CD8-positive, alpha-beta memory T cell (primary cell): Measurements from ENCODE around the gene PSMB11. TPM values are rescaled to one million over a fixed set of nuclear protein-coding genes. Genes with fewer than 3 reads are reported as not detected.
A peak's percentile ranks its signal among the peaks of the same experiment; 100 is the strongest.

Source experiments
- CTCF ChIA-PET: fragments of 350-600 bp; sonication (Branson Sonifier 250); formaldehyde crosslinking; loops from one replicate; lab custom pipeline; 2021; ENCODE audit warnings: antibody characterized with exemption; lab: Charles Lee
- POLR2A ChIA-PET: fragments of 350-600 bp; sonication (Branson Sonifier 250); formaldehyde crosslinking; loops from one replicate; lab custom pipeline; 2021; ENCODE audit warnings: antibody characterized with exemption; lab: Charles Lee
- DNase-seq, 5 donors: peaks; one replicate each; pipeline versions ENCODE4 v3.0.0 to v3.0.0-alpha.2; 2020 to 2022; ENCODE audit warnings: mixed read lengths in 1 of 5
- H3K27ac ChIP-seq: one replicate; pipeline ENCODE4 v1.7.0; 2013; ENCODE audit warnings: low read depth, mild to moderate bottlenecking, low read length, moderate library complexity
- H3K27me3 ChIP-seq: 2 replicates; pipeline ENCODE4 v1.7.0; 2013; ENCODE audit warnings: low read length, mild to moderate bottlenecking; ENCODE audit not compliant: insufficient read depth, poor library complexity, severe bottlenecking
- H3K36me3 ChIP-seq: 2 replicates; pipeline ENCODE4 v1.7.0; 2013; ENCODE audit warnings: mild to moderate bottlenecking, low read length, moderate library complexity; ENCODE audit not compliant: insufficient read depth
- H3K4me1 ChIP-seq: 2 replicates; pipeline ENCODE4 v1.7.0; 2013; ENCODE audit warnings: mild to moderate bottlenecking, low read length, moderate library complexity; ENCODE audit not compliant: insufficient read depth
- H3K4me3 ChIP-seq: 2 replicates; pipeline ENCODE4 v1.7.0; 2013; ENCODE audit warnings: mild to moderate bottlenecking, low read length
- H3K9me3 ChIP-seq: 2 replicates; pipeline ENCODE4 v1.7.0; 2013; ENCODE audit warnings: mild to moderate bottlenecking, low read length
- H3K27ac Mint-ChIP-seq, 8 donors: one replicate each; pipeline ENCODE4 v1.8.0; 2020 to 2021; ENCODE audit warnings: mixed read lengths in 8 of 8, mild to moderate bottlenecking in 6 of 8, inconsistent platforms in 3 of 8, moderate library complexity in 3 of 8
- H3K27me3 Mint-ChIP-seq, 2 donors: one replicate each; pipeline ENCODE4 v1.8.0; 2020 to 2021; ENCODE audit warnings: mixed read lengths in 2 of 2, mild to moderate bottlenecking in 1 of 2, moderate library complexity in 1 of 2
- H3K36me3 Mint-ChIP-seq, 3 donors: one replicate each; pipeline ENCODE4 v1.8.0; 2020 to 2021; ENCODE audit warnings: mixed read lengths in 3 of 3, inconsistent platforms in 1 of 3, mild to moderate bottlenecking in 1 of 3
- H3K4me1 Mint-ChIP-seq, 3 donors: one replicate each; pipeline ENCODE4 v1.8.0; 2020 to 2021; ENCODE audit warnings: mixed read lengths in 3 of 3, inconsistent platforms in 1 of 3, mild to moderate bottlenecking in 1 of 3
- H3K4me3 Mint-ChIP-seq, 7 donors: one replicate each; pipeline ENCODE4 v1.8.0; 2020 to 2021; ENCODE audit warnings: mixed read lengths in 7 of 7, mild to moderate bottlenecking in 6 of 7, moderate library complexity in 4 of 7, inconsistent platforms in 2 of 7
- H3K9me3 Mint-ChIP-seq, 5 donors: one replicate each; pipeline ENCODE4 v1.8.0; 2020 to 2022; ENCODE audit warnings: mixed read lengths in 5 of 5, mild to moderate bottlenecking in 3 of 5, moderate library complexity in 2 of 5, inconsistent platforms in 1 of 5
- polyA plus RNA-seq: library from polyadenylated mRNA; unstranded; fragments of 300-500 nt; fragmentation: Illumina TruSeq; gene quantifications from one replicate; pipeline ENCODE4 v1.2.3, GENCODE V29; 2021
- total RNA-seq, 2 experiments: library from RNA; stranded (reverse); gene quantifications; one replicate each; pipeline ENCODE4 v1.2.3, GENCODE V29; 2021

Gene PSMB11
- total and polyA plus RNA-seq, 3 experiments from 2014 or later: not detected

DNA sequence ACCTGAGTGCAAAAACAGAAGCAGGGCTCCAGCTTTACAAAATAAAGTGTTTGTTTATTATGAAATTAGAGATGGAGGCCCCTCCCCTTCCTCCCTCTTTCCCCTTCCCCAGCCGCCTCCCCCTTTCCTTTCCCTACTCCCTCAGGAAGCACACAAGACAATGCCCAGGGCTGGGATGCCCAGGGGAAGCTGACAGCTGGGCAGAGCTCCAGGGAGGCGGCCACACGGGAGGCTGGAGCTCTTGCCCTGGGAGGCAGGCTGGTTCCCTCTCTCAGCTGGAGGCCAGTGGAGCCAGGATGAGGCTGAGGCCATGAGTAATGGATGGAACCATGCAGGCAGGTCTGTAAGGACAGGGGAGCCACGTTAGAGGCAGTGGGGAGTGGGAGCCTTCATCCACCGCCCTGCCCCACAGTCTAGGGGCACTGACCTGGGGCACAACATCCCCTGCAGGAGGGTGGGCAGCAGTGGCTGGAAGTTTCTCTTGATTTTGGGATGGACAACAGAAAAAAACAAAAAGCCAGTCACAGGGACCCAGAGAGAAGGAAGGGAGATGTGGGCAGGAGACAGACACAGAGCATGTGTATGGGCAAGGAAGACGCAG is 5.1 kb downstream of the PSMB11 start:
- Mint-ChIP-seq H3K9me3 (no peaks in the 10 kb centered on the region), H3K4me3 (no peak overlapping the region), H3K4me1 (no peaks in the 10 kb centered on the region), H3K27ac (no peak overlapping the region), H3K27me3 (peaks cover 2 to 8% of the 10 kb centered on the region in 2 donors), H3K36me3 (no peaks in the 10 kb centered on the region)
- DNase-seq: no peak
- POLR2A ChIA-PET: no interaction called here
- CTCF ChIA-PET: interaction anchor here (1.3 to 1.8 kb wide), 2 partner anchors 11 to 53 kb away, joined by 3 to 4 read pairs; partner anchors contain the start of gene CDH24
- no peak overlapping the region for H3K27ac ChIP-seq
- no peak overlapping the region for H3K4me3 ChIP-seq
- no peaks in the 10 kb centered on the region for H3K27me3 ChIP-seq
- H3K36me3 ChIP-seq: no peaks in the 10 kb centered on the region
- H3K9me3 ChIP-seq: no peaks in the 10 kb centered on the region
- no peaks in the 10 kb centered on the region for H3K4me1 ChIP-seq

DNA sequence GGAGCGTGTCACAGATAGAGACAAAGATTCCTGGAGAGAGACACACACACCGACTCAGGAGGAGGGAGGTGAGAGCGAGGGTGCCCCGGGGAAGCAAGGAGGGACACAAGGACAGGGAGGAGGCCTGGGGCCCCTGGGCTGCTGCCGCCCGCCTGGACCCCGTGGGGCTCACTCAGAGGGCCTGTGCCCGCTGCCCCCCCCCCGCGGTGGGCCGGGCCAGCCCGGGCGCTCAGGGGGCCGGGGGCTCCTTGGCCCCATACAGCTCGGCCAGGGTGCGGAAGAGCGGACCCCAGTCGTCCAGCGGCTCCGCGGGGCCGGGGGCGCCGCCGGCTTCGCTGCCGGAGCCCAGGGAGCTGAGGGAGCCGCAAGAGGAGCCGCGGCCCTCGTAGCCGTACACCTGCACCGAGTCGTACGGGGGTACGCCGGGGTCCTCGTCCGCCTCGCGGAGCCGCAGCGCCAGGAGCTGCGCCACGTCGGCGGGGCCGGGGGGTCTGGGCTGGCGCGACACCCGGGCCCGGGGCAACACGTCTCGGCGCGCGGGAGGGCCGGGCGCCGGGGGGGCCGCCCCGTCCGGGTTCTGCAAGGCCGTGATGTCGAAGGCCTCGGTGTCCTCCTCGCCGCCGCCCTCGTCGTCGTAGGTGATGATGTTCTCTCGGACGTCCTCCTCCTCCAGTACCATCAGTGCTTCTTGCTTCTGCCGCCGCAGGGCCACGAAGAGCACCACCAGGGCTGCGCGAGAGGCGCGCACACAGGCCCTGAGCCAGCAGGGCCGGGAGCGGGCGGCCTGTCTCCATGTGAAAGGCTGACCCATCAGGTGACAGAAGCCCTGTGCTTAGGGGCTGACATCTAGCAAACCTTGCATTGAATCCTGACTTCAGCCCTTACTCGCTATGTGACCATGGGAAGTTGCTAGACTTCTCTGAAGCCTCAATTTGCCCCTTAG is 6.0 kb downstream of the PSMB11 start:
- no peak for DNase-seq
- no peaks in the 10 kb centered on the region for H3K9me3 Mint-ChIP-seq
- POLR2A ChIA-PET: no interaction called here
- Histone ChIP-seq H3K27ac (no peak overlapping the region), H3K9me3 (no peaks in the 10 kb centered on the region), H3K4me3 (no peak overlapping the region), H3K36me3 (no peaks in the 10 kb centered on the region), H3K4me1 (no peaks in the 10 kb centered on the region), H3K27me3 (no peaks in the 10 kb centered on the region)
- H3K27ac Mint-ChIP-seq: no peak overlapping the region
- no peak overlapping the region for H3K4me3 Mint-ChIP-seq
- H3K36me3 Mint-ChIP-seq: no peaks in the 10 kb centered on the region
- CTCF ChIA-PET: interaction anchor here (1.3 to 21.2 kb wide), 2 partner anchors 54 to 63 kb away, joined by 3 to 732 read pairs; partner anchors contain the start of gene AJUBA
- H3K27me3 Mint-ChIP-seq: peaks cover 2 to 8% of the 10 kb centered on the region in 2 donors
- H3K4me1 Mint-ChIP-seq: no peaks in the 10 kb centered on the region

DNA sequence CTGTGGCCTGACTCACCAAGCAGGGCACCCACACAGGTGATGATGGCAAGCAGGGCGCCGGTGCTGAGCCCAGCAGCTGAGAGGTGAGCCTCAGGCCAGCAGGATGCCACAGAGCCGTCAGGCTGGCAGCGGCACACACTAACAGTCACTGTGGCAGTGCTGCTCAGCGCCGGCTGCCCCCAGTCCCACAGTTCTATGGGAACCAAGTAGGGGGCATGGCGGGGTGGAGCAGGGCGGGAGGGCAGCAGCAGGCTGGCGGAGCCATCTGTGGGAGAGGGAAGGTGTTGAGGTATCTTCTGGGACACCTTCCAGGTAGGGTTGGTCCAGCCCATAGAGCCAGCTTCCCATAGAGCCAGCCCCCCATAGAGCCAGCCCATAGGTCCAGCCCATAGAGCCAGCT is 7.0 kb downstream of the PSMB11 start:
- Histone ChIP-seq H3K9me3 (no peaks in the 10 kb centered on the region), H3K27me3 (no peaks in the 10 kb centered on the region), H3K36me3 (no peaks in the 10 kb centered on the region), H3K27ac (no peak overlapping the region), H3K4me1 (no peaks in the 10 kb centered on the region), H3K4me3 (no peak overlapping the region)
- CTCF ChIA-PET: interaction anchor here (1.5 to 21.2 kb wide), 2 partner anchors 9 to 64 kb away, joined by 4 to 732 read pairs; partner anchors contain the start of gene AJUBA
- Mint-ChIP-seq H3K27me3 (peaks cover 2 to 8% of the 10 kb centered on the region in 2 donors), H3K27ac (no peak overlapping the region), H3K4me1 (no peaks in the 10 kb centered on the region), H3K36me3 (no peaks in the 10 kb centered on the region), H3K4me3 (no peak overlapping the region), H3K9me3 (no peaks in the 10 kb centered on the region)
- DNase-seq: no peak
- POLR2A ChIA-PET: interaction anchor here (0.6 kb wide), 1 partner anchor 61 kb away, joined by 5 read pairs; no protein-coding TSS in a partner anchor

DNA sequence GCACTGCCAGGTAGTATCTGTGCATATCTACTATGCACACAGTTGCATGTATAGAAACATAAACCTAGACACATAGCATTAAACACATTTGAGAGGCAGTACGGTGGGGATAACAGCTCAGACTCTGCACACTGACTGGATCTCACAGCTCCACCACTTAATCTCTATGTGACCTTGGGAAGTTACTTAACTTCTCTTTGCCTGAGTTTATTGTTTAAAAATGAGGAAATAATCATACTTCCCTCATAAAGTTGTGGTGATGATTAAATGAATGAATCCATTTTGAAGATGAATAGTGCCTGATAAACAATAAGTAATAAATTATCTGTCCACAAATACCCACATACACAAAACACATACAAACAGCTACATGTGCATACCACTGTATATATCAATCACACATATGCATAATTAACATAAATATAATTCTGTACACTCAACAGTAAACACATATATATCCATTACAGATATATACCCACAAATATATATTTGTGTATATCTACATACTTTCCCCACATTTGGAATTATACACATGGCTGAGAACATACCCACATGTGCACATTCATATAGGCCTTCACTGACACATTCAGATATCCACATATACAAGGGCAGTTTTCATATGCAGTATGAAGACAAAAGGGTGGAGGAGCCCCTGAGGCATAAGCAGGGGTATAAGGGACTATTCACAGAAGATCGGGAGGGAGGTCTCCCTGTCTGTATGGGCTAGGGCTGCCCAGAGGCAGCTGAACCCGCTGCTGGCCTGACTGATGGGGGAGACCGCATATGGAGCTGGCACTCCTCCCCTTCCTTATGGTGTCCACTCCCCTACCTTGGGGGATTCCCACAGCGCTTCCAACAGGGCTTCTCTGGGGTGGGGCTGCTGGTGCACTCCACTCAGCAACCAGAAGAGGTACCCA is 9.4 kb downstream of the PSMB11 start:
- CTCF ChIA-PET: interaction anchor here (1.0 to 21.2 kb wide), 2 partner anchors 10 to 66 kb away, joined by 3 to 732 read pairs; partner anchors contain the start of gene AJUBA
- no peaks in the 10 kb centered on the region for H3K36me3 Mint-ChIP-seq
- H3K4me3 ChIP-seq: no peak overlapping the region
- no peak overlapping the region for H3K27ac Mint-ChIP-seq
- DNase-seq: no peak
- no peaks in the 10 kb centered on the region for H3K9me3 Mint-ChIP-seq
- peaks cover 5 to 6% (median 6%) of the 10 kb centered on the region in 3 donors for H3K4me1 Mint-ChIP-seq
- peaks cover 6% of the 10 kb centered on the region for H3K4me1 ChIP-seq
- POLR2A ChIA-PET: no interaction called here
- no peak overlapping the region for H3K4me3 Mint-ChIP-seq
- H3K36me3 ChIP-seq: no peaks in the 10 kb centered on the region
- H3K9me3 ChIP-seq: no peaks in the 10 kb centered on the region
- H3K27ac ChIP-seq: no peak overlapping the region
- peaks cover 2 to 5% of the 10 kb centered on the region in 2 donors for H3K27me3 Mint-ChIP-seq
- no peaks in the 10 kb centered on the region for H3K27me3 ChIP-seq

DNA sequence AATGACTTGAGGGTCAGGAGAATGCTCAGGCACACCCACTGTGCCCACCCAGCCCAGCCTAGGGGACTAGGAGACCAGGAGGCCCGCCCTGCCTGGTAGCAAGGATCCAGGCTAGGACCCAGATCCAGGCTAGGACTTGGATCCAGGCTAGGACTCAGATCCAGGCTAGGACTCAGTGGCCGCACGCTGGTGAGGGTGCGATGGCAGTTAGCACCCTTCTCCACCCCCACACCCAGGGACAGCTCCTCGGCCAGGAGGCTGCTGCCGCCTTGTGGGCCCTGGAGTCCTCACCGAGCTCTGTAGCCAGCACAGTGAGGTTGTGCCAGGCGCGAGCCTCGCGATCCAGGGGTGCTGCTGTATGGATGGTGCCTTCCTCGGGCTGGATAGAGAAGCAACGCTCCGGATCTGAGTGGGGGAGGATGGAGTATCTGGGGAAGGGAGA is 10.2 kb downstream of the PSMB11 start:
- no peak for DNase-seq
- H3K4me3 ChIP-seq: no peak overlapping the region
- no peak overlapping the region for H3K27ac ChIP-seq

DNA sequence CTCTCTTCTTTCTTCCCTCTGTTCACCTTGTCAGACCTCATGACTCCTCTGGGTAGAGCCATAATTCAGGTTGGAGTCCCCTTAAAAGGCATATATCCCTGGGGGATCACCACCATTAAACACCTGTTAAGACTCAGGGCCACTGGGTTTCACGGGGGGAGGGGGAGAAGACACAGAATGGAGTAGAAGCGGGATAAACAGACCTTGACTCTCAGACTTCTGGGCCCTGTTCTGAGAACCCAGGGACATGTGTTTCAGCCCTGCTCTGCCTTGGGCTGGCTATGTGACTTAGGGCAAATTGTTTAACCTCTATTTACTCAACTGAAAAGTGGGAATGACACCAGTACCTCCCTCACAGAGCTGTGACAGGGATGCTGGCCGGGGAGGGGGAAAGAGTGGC is 10.7 kb downstream of the PSMB11 start:
- Mint-ChIP-seq H3K9me3 (no peaks in the 10 kb centered on the region), H3K27me3 (no peaks in the 10 kb centered on the region), H3K4me3 (peak overlapping the region in 1 of 7 donors; percentile 29), H3K36me3 (no peaks in the 10 kb centered on the region), H3K4me1 (peaks cover 11 to 14% (median 12%) of the 10 kb centered on the region in 3 donors), H3K27ac (peak overlapping the region in 1 of 8 donors; percentile 43)
- Histone ChIP-seq H3K27ac (no peak overlapping the region), H3K36me3 (no peaks in the 10 kb centered on the region), H3K4me1 (peaks cover 14% of the 10 kb centered on the region), H3K9me3 (no peaks in the 10 kb centered on the region), H3K4me3 (no peak overlapping the region), H3K27me3 (no peaks in the 10 kb centered on the region)
- POLR2A ChIA-PET: no interaction called here
- no peak for DNase-seq
- CTCF ChIA-PET: interaction anchor here (1.4 to 21.2 kb wide), 2 partner anchors 16 to 67 kb away, joined by 4 to 732 read pairs; partner anchors contain the start of gene AJUBA

More for the DNA sequence above, 10.2 kb downstream of the PSMB11 start:
- Mint-ChIP-seq H3K27ac (peak overlapping the region in 1 of 8 donors; percentile 50), H3K27me3 (peaks cover 2 to 4% of the 10 kb centered on the region in 2 donors), H3K36me3 (no peaks in the 10 kb centered on the region), H3K9me3 (no peaks in the 10 kb centered on the region), H3K4me1 (peaks cover 11 to 14% (median 12%) of the 10 kb centered on the region in 3 donors), H3K4me3 (no peak overlapping the region)
- Histone ChIP-seq H3K36me3 (no peaks in the 10 kb centered on the region), H3K9me3 (no peaks in the 10 kb centered on the region), H3K27me3 (no peaks in the 10 kb centered on the region), H3K4me1 (peaks cover 14% of the 10 kb centered on the region)
- ChIA-PET POLR2A (no interaction called here), CTCF (interaction anchor here (21.2 kb wide), 1 partner anchor 67 kb away, joined by 732 read pairs; the partner anchor contains the start of gene AJUBA)

DNA sequence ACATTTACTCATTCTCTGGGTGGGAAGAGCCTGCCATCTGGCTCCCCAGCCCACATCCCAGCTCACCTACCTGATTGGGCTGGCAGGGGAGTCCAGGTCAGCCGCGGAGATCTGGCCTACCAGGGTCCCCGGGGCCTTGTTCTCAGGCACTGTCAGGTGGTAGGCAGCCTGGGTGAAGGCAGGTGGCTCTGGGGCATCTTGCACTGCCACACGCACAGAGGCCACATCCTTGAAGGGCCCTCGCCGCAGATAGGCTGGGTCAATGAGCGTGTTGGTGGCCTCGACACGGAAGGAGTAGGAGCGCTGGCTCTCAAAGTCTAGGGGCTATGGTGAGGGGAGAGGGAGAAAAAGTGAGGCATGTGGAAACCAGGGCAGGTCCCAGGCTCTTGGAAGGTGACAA is 11.4 kb downstream of the PSMB11 start:
- H3K4me3 Mint-ChIP-seq: no peak overlapping the region
- H3K27me3 Mint-ChIP-seq: no peaks in the 10 kb centered on the region
- peaks cover 14% of the 10 kb centered on the region for H3K4me1 ChIP-seq
- H3K4me1 Mint-ChIP-seq: peaks cover 16 to 19% (median 18%) of the 10 kb centered on the region in 3 donors
- peaks cover 0 to 6% (median 0%) of the 10 kb centered on the region in 3 donors for H3K36me3 Mint-ChIP-seq
- no peak for DNase-seq
- no peak overlapping the region for H3K27ac ChIP-seq
- H3K27ac Mint-ChIP-seq: no peak overlapping the region
- POLR2A ChIA-PET: no interaction called here
- H3K9me3 Mint-ChIP-seq: no peaks in the 10 kb centered on the region
- H3K4me3 ChIP-seq: no peak overlapping the region
- no peaks in the 10 kb centered on the region for H3K36me3 ChIP-seq
- CTCF ChIA-PET: interaction anchor here (1.4 to 21.2 kb wide), 2 partner anchors 15 to 68 kb away, joined by 4 to 732 read pairs; partner anchors contain the start of gene AJUBA
- H3K9me3 ChIP-seq: no peaks in the 10 kb centered on the region
- no peaks in the 10 kb centered on the region for H3K27me3 ChIP-seq
